Measurements from ENCODE around the gene POU6F2.
"Not testable (repeated sequence)": the region's sequence is repeated elsewhere in the genome, so short reads cannot be mapped to it uniquely, and the experiment has no call there.

POU6F2 gene

DNA sequence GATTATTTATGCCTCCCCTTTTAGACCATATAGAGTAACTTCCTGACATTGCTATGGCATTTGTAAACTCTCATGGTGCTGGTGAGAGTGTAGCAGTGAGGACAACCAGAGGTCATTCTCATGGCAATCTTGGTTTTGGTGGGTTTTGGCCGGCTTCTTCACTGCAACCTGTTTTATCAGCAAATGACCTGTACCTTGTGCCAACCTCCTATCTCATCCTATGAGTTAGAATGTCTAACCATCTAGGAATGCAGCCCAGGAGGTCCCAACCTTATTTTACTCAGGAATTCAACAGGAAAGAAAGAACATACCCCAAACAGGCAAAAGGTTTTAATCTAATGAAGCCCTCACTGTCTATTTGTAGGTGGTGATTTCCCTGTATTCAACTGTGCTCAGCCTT is 383.1 kb downstream of the POU6F2 start:
- no peak for DNase-seq

DNA sequence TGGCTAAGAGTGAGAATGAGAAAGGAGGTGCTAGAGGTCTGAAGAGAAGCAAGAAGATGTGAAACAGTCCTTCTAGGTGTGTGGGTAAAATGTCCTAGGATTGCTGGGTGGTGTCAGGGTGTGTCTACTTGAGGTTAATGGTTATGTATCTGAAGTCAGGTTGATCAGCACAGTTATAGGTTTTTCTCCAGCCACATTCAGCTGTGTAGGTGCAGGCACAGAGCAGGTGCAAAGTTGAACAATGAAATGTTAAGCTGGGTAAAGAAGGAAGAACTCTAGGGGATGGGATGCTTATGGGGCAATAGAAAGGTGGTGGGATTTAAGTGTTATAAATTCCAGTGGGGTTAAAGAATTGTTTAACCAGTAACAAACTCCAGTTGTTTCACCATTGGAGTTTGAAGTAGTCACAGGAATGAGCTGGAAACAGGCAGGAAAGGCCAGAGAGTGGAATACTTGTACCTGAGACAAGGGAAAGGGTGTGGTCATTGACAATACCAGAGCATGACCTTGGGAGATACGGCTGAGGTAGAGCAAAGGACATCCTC is 388.1 kb downstream of the POU6F2 start:
- DNase-seq, result no peak

DNA sequence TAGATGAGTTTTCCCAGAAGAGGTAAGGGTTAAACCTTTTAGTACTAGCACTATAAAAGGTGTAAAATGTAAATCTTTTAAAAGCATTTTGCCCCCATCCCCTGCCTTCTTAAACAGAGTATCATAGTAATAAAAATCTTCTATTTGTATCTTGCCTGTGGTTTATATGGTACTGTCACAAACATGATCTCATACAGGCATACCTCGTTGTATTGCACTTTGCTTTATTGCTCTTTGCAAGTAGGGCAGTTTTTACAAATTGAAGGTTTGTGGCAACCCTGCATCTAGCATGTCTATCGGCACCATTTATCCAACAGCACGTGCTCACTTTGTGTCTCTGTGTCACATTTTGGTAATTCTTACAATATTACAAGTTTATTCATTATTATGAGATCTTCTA is 389.7 kb downstream of the POU6F2 start:
- no peak for DNase-seq

DNA sequence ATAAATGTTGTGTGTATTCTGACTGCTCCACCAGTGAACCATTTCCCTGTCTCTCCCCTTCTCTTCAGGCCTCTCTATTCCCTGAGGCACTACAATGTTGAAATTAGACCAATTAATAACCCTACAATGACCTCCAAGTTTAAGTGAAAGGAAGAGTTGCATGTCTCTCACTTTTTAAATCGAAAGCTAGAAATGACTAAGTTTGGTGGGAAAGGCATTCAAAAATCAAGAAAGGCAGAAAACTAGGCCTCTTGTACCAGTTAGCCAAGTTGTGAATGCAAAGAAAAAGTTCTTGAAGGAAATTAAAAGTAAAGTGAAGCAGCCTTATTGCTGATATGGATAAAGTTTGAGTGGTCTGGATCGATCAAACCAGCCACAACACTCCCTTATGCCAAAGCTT is 390.2 kb downstream of the POU6F2 start:
- no peak for DNase-seq

DNA sequence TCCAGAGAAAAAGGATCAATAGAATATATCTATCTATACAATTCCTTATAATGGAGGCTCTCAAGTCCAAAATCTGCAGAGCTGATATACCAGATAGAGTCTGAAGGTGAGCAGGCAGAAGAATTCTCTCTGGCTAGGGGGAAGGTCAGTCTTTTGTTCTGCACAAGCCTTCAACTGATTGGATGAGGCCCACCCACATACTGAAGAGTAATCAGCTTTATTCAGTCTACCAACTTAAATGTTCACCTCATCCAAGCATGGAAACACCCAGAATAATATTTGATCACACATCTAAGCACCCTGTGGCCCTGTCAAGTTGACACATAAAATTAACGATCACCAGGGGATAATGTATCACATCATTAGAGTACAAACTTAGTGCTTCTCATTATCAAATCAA is 394.7 kb downstream of the POU6F2 start:
- no peak for DNase-seq

DNA sequence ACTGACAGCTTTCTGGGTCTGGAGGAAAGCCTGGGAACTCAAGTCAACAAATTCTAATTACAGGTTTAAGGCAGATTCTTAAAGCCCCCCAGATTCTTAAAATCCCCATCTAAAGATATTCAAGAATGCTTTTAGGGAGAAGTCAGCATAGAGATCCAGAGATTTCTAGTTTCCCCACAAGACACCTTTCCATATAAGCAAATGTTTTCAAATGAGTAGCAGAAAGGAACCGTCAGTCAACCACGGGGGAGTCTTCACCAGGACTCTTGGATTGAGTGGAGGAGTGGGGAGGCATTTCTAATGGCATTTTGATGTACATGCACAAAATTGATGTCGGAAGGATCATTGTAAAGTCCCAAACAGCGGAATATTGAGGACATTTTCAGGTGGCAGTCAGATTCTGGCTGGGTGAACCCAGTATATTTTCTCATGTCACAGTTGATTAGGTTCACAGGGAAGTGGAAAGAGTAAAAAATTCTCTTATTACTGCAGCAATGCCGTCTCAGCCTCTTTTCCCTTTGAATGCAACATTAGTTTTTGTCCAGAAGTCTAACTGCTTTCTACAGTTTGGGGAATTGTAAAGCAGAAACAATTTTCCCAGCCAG is 396.8 kb downstream of the POU6F2 start:
- no peak for DNase-seq

DNA sequence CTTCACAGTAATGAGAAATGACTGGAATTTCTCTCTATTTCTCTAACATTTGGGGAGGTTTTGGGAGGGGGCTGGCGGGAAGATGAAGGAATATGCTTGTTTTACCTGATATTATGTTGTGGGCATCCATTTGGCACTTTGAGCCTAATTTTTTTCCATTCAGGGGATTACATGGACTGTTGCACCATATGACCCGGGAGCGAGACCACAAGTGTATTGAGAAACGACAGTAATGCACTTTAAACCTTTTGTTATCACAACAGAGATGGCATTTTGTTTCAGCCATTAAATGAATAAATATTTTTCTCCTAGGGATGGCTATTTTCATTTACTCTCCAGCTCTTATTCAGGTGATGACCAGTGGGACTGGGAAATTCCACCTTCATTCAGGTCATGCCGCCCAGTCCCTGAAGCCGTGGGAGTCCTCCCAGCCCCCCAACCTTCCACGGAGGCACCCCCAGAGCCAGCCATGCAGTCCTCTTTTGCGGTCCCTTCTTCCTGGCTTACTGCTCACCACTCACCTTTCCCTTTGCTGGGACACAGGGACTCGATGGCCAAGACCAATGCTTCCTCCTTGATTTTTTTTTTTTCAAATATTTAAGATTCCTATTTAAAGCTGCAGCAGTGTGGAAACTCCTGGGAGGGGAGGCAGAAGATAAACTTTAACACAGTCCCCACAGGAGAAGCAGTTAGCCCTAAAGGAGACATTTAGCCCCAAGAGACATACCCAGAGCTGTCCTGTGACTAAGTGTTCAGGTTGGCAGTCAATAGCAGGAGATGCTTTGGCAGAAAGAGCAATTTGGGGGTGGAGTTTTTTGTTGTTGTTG is 397.6 kb downstream of the POU6F2 start:
- no peak for DNase-seq

DNA sequence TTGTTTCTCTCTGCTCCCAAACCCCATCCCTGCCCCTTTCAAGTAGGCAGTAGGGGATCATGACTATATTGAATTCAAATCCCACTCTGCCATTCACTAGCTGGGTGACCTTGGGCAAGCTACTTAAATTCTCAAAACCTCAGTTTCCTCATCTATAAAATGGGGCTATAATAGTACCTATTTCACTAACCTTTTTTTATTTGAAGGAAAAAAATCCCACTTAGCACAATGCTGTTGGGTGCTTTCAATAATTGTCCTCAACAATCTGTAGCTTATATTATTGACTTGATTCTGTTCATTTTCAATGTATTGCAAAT is 398.1 kb downstream of the POU6F2 start:
- DNase-seq, result no peak

DNA sequence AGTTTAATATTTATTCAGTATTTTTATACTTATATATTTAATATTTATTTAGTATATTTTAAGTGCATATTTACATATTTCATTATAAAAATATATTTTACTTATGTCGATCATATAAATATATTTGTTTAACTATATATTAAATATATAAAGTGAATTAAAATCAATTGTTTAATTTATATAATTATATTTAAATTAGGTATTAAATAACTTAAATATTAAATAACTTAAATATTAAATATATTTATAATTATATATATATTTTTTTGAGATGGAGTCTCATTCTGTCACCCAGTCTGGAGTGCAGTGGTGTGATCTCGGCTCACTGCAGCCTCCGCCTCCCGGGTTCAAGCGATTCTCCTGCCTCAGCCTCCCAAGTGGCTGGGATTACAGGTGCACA is 399.2 kb downstream of the POU6F2 start:
- DNase-seq, result not testable (repeated sequence)

DNA sequence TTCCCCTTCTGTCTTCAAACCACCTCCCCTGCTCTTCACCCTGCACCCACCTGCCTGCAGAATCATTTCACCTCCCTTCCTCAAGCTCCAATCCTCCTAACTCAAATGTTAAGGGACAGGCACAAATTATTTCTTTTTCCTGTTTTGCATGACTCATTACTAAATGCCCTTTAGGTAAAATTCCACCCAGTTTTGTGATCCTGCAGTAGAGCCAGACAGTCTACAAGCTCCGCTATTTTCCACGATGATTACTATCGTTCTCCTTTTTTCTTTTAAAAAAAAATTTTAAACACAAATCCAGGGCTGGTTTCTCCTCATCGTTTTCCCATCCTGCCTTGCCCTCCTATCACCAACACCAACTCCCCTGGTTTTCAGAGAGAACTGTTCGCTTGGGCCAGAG is 401.7 kb downstream of the POU6F2 start:
- DNase-seq, result no peak

DNA sequence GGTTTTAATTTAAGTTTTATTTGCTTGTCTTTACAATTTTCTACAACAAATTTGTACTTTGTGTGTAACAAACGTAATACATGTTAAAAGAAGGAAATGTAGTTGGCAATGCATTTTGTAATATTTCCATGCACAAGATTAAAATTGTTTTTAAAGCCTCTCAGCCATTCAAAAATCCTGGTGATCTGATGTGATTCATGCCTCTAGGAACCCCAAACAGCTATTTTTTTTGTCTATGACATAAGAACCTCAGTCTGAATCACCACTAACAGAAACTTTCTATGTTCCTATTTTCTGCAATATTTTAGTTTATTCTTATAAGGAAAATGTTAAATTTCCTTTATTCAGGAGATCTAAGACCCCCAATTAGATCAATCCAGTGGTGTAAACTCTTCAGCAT is 405.4 kb downstream of the POU6F2 start:
- DNase-seq, result no peak

DNA sequence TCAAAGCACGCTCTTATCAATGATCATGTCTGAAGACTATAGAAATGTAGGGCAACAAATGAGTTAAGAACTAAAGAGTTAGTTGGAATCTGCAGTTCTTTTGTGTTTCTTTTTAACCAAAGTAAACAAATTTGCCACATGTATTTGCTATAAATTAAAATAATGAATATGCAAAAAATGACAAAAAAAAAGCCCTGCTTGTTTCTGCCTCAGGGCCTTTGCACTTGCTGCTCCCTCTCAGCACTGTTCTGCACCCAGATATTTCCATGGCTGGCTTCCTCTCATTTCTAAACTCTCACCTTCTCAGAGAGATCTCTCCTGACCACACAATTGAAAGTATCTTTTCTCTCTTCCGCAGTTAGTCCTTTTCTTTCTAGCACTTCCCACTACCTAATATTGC is 406.7 kb downstream of the POU6F2 start:
- no peak for DNase-seq

DNA sequence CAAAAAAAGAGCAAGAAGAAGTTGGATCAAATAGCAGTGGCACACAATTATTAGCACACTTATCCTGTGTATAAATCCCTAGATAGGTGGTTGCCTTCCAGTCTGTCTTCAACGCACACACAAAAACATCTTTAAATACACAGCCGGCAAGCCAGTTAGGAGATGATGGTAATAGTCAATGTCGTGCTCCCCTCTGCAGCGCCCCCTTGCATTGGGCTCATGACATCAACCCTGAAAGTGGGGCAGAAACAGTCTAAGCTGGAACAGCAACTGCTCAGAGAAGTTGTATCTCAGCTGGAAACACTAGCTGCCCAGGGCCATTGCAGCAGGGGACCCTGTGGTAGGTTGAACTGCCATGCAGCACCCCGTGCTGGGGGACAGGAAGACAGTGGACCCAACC is 409.0 kb downstream of the POU6F2 start:
- DNase-seq, result no peak

DNA sequence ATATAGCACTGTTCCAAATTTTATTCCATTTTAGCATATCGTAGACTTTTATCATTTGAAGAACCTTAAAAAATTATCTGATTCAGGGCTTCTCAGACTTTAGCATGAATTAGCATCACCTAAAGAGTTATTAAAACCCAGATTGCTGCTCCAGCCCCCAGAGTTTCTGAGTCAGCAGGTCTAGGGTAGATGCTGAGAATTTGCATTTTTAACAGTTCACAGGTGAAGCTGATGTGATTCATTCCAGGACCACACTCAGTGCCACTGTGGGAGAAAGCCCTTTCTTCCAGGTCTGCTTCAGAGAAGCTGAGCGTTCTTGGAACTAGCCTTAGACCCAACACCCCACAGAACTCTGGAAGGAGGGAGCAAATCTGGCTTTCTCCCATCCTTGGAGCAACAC is 414.4 kb downstream of the POU6F2 start:
- no peak for DNase-seq

DNA sequence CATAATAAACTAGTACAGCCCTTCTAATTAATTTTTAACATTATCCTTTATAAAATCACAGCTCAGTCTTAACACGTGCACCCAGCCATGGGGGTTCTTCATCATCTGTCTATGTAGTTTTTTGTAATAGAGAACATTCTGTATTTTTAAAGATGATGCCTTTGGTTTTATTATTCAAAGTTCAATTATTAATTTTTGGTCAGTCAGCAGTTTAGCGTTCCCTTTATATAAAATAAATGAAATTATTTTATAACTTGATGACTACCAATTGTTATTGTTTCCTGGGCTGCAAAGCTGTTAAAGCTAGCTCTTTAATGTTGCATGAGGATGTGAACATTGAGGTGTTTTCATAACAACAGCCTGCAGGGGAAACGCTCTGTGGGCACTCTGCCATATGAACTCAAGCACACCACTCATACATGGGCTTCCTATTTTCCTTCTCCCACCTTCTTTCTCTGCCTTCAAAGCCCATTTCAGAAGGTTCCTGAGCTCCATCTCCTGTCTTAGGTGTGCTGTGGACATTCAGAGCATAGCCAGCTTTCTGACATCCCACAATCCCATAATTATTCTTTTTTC is 416.5 kb downstream of the POU6F2 start:
- no peak for DNase-seq

DNA sequence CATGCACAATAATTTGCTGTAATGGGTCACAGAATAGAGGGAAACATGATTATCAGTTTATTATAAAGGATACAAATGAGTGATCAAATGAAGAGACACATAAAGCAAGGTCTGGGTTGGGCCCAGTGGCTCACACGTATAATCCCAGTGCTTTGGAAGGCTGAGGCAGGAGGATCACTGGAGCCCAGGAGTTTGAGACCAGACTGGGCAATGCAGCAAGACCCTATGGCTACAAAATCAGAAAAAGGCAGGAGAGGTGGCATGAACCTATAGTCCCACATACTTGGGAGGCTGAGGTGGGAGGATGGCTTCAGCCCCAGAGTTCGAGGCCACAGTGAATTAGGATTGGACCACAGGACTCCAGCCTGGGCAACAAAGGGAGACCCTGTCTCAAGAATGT is 421.7 kb downstream of the POU6F2 start:
- no peak for DNase-seq

DNA sequence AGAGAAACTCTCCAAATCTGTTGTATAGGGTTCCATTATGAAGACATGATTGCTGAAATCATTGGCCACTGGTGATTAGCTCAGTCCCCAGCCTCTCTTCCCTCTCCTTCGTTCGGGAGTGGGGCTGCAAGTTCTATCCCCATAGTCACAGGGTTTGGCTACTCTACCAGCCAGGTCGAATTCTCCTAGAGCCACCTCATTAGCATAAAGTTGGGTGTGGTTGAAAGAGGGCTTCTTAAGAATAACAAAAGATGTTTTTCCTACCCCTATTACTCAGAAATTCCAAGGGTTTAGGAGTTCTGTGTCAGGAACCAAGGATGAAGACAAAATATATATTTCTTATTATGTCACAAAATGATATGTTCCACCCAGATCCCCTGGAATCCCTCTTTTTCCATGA is 422.3 kb downstream of the POU6F2 start:
- DNase-seq, result no peak

DNA sequence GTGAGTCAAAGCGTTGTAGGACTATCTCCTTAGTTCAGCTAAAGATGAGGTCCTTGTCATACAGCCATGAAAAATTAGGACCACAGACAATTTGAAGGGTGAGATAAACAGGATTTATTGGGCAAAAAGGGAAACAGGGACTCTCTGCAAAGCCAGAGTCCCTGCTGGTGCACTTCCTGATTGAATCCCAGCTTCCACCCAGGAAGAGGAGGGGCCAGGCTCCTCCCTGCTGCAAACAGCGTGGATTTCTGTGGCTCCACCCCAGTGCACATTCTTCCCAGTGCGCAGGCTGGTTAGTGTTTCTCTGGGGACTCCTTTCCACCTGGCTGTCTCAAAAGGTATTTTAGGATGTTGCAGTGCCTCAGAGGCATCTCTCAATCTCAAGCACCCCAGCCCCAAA is 423.1 kb downstream of the POU6F2 start:
- no peak for DNase-seq

DNA sequence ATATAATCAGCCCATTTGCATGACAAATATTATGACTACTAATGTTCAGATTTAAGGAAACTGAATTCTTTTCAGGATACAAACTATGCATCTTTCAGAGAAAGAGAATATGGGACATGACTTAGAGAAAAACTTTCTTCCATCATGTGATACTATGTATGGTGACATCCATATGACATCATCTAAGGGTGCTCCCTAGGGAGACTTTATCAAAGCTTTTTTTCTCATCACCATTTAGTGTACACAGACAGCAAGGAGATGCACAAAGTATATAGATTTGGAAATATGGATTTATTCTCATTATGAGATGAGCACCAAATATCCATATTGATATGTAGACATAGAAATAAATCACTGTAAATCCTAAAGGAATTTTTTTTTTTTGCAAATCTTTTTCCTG is 424.3 kb downstream of the POU6F2 start:
- DNase-seq, result no peak

DNA sequence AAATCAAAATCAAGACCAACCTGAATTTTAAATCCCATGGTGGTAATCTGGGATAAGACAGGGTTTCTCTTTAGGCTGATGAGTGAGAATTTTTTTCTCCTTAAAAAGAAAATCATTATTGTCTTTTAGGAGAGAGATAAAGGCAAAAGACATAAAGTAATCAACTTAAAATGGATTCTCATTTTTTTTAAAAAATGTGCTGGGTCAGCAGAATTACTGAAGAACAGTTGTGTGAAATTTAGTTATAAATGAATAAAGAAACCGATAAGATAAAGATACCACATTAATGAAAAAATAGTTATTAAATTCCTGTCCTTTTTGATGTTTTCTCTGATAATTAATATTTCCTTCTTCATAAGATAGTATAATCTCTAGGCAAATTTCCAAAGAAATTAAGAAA is 427.2 kb downstream of the POU6F2 start:
- DNase-seq, result no peak

DNA sequence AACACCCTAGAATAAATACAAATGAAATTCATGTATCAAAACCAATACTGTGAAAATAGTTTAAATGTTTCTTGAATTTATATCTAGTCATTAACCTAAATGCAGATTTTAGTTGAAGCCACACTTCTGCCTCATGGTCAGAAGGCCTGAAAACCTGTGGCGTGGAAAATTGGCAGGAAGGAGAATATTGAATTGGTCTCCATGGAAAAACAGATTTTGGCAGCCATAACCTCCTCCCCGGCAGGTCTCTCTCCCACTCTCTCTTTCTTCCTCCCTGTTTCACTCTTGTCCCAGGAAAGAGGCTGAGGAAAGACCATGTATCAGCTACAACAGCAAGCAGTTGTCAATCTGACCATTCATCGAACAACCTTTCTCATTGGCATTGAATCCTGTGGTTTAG is 427.9 kb downstream of the POU6F2 start:
- no peak for DNase-seq

DNA sequence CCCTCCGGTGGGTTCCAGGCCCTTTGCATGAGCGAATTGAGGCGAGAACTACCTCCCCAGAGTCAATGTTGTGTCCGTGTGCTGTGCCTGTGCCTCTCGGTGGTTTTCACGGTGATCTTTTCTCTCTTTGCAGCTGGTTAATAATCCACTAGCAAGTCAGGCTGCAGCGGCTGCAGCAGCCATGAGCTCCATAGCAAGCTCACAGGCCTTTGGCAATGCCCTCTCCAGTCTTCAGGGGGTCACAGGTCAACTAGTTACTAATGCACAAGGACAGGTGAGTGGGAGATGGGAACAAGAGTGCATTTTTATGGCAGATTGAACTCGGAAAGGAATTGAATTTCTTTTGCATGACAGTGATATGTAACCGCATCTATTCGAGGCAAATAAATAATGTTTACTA is 428.8 kb downstream of the POU6F2 start:
- no peak for DNase-seq

DNA sequence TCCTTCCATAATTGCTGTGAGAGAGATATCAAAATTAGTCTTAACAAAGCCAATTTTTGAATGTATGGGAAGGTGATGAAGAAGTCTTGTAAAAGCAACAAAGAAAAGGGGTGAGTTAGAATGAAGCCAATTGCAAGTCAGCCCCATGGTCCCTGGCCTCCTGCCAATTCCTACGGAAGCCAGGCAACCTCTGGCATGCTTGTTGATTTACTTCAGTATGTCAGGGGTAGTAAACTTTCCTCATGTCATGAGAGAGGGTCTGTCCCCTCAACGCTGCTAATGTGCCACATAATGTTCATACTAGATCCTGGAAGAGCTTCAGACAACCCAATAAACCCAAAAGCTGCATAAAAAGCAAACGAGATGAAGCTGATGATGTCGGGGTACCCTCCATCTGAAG is 429.4 kb downstream of the POU6F2 start:
- no peak for DNase-seq

DNA sequence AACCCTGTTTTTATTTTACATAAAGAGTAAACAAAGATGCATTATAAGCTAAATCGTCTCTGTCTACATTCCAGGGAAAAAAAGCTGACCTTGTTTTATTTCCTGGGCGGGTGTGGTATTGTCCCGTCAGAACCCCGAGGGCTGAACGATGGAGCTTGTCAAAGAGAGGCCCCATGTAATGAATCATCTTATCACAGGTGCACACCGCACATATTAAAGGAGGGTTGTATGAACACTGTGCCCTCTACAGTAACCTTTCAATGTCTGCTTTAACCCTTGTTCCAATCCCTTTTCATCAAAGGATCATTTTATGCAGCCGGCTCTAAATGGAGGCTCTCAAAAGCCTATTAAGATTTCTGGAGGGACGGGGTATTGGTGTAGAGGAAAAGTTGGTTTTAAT is 430.0 kb downstream of the POU6F2 start:
- no peak for DNase-seq

DNA sequence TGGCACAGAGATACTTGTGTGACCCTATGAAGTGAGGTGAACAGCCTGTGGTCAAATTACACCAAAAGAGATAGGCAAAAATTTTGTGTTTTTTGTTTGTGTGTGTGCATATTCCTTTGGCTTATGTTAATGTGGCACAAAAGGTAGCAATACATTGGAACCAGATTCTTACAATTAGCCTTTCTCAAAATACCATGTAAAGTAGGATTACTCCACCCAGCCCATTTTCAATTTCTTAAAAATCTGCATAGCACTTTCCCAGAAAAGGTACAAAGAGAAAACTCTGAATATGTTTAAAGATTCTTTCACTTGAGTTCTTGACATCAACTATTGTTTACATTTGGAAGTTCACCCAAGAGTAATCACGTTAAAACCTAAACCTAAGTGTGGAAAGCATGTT is 431.2 kb downstream of the POU6F2 start:
- no peak for DNase-seq

All from NCI-H1105 (cell line).